Midbrain (tissue), 1 donor: Measurements from ENCODE around the gene CCDC28B.
A peak's percentile ranks its signal among the peaks of the same experiment; 100 is the strongest.
"Not testable (repeated sequence)": the region's sequence is repeated elsewhere in the genome, so short reads cannot be mapped to it uniquely, and the experiment has no call there.

Experiments
- DNase-seq: peaks from one replicate; lab custom pipeline; 2025; lab: John Stamatoyannopoulos, UW

The CCDC28B gene

GRCh38 chr1:32200226-32201010 lies at the start of gene CCDC28B:
Gene CCDC28B, plus strand, starts transcription at chr1:32200595. Its CDS starts 1,341 bp downstream, at chr1:32201936.
- DNase-seq, result peak; percentile 58

GRCh38 chr1:32150847-32151246 lies 49.5 kb upstream of the CCDC28B start:
- no peak for DNase-seq

GRCh38 chr1:32151319-32151787 lies 49.0 kb upstream of the CCDC28B start:
- DNase-seq, result no peak

- DNase-seq, result no peak
Measured at GRCh38 chr1:32159189-32159588, 41.2 kb upstream of the CCDC28B start.

- DNase-seq, result no peak
Measured at GRCh38 chr1:32163405-32163804, 37.0 kb upstream of the CCDC28B start.

GRCh38 chr1:32165633-32166032 lies 34.8 kb upstream of the CCDC28B start:
- DNase-seq, result not testable (repeated sequence)

- no peak for DNase-seq
Measured at GRCh38 chr1:32170991-32171390, 29.4 kb upstream of the CCDC28B start.

- no peak for DNase-seq
Measured at GRCh38 chr1:32172621-32173245, 27.7 kb upstream of the CCDC28B start.

- DNase-seq, result no peak
Measured at GRCh38 chr1:32178380-32179192, 21.8 kb upstream of the CCDC28B start.

GRCh38 chr1:32179193-32179442 lies 21.3 kb upstream of the CCDC28B start:
- DNase-seq, result no peak

- peak; percentile 93 for DNase-seq
Measured at GRCh38 chr1:32179443-32180185, 20.8 kb upstream of the CCDC28B start, which contains the start of gene TXLNA. Gene TXLNA, plus strand, starts transcription at chr1:32179675. Its CDS starts 671 bp downstream, at chr1:32180346.

- DNase-seq, result no peak
Measured at GRCh38 chr1:32180186-32181060, 20.0 kb upstream of the CCDC28B start.

- DNase-seq, result no peak
Measured at GRCh38 chr1:32181065-32181464, 19.3 kb upstream of the CCDC28B start.

GRCh38 chr1:32181563-32181962 lies 18.8 kb upstream of the CCDC28B start:
- no peak for DNase-seq

GRCh38 chr1:32182060-32182459 lies 18.3 kb upstream of the CCDC28B start:
- DNase-seq, result no peak

- DNase-seq, result no peak
Measured at GRCh38 chr1:32184650-32185049, 15.7 kb upstream of the CCDC28B start.

GRCh38 chr1:32186077-32186476 lies 14.3 kb upstream of the CCDC28B start:
- no peak for DNase-seq

- no peak for DNase-seq
Measured at GRCh38 chr1:32186491-32186890, 13.9 kb upstream of the CCDC28B start.

GRCh38 chr1:32187850-32188249 lies 12.5 kb upstream of the CCDC28B start:
- DNase-seq, result no peak

GRCh38 chr1:32192220-32192948 lies 8.0 kb upstream of the CCDC28B start:
- DNase-seq, result no peak
